G401 (cell line): ENCODE data around the gene PTGES. TPM values are rescaled to one million over a fixed set of nuclear protein-coding genes. Genes with fewer than 3 reads are reported as not detected.
"Not testable (repeated sequence)": the region's sequence is repeated elsewhere in the genome, so short reads cannot be mapped to it uniquely, and the experiment has no call there.

ENCODE experiments used
- DNase-seq: peaks from one replicate; pipeline ENCODE4 v3.0.0-alpha.2; 2015; ENCODE audit warnings: low spot score
- in situ Hi-C: cut with HindIII; loops from 2 replicates; pipeline ENCODE4 v1.10.0; 2016; ENCODE audit warnings: low sequenced_read_pairs, mixed read lengths
- total RNA-seq: library from RNA; depleted of rRNA; stranded (reverse); fragments of >200 nt; shearing (Covaris generic); gene quantifications from 2 replicates; pipeline ENCODE4 v1.2.3, GENCODE V29; 2014

The PTGES gene
- total RNA-seq, 1 experiment from 2014 or later = 4.8 TPM

DNA sequence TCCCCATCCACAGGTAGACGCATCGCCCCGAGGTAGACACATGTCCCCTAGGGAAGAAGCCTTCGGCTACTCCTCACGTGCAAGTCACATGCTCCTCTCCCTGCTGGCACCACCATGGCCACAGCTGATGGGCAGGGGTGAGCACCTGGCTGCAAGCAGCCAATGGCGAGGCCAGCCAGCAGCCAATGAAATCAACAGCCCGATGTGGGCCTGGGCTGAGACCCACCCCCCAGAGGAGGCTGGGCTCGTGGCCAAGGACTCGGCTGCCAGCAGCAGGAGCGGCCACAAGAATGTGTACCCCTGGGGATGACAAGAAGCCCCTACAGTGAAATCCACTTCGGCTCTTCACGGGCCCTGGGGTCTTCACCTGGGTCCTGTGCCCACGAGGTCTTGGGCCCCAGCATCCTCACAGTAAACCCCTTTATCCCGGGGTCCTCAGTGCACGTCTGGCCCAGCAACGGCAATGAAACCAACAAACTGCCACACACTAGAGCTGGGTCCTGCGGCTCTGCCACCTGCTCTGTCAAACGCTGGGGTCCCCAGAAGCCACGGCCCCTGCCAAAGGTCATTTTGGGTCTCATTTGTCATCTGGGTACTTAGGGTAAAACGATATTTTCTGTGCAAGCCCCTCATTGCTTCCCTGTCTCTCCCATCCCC is 22.1 kb upstream of the PTGES start:
- DNase-seq = no peak
- in situ Hi-C loops = loop anchor here (5.0 kb wide), 2 partner anchors 48 to 143 kb away; no protein-coding TSS in a partner anchor

DNA sequence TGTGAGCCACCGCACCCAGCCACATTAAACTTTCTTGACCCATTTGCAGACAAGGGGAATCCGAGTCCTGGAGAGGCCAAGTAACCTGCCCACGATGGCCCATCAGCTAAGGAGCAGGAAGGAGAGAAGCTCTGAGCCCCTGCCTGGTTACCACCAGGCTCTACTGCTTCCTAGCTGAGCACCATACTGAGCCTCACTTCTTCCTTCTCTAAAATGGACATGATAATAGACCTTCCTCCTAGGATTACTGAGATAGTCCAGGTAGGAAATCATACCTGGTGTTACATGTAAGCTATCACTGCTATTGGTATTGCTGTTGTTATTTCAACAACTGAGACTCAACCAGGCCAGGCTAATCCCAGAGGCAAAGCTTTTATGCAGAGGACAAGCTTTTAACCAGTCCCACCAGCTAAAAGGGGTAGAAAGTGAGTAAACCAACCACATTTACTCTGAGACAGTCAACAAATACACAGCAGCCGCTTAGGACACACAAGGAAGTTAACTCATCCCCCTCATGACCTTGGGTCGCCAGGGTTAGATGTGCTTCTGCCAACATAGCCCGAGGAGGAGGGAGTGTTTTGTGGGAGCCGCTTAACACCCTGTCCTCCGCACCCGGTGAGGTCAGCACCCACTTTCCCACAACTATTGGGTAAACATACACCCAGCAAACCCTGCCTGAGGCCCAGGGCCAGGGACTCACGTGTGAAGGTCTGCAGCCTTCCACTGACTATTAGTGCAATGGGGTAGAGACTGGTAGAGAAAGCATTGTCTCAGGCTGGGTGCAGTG is 20.6 kb upstream of the PTGES start:
- in situ Hi-C loops = no loop called here
- no peak for DNase-seq

DNA sequence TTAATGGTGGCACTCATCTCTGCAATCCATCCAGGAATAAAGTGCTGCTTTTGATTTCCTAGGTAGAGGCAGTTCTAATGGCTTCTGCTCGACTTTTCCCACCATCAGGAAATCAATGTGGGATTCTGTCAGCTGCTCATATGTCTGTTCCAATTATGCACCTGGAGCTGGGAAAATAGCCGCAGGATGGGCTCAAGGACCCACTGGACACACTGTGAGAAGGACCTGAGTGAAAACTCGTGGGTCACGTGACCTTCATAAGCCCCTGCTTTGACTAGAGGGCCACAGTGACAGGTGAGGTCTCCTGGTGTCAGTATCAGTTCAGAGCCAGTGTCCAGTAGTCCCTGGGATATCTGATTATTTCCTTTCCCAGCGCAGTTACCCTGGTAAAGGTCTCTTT is 17.9 kb upstream of the PTGES start:
- in situ Hi-C loops = no loop called here

DNA sequence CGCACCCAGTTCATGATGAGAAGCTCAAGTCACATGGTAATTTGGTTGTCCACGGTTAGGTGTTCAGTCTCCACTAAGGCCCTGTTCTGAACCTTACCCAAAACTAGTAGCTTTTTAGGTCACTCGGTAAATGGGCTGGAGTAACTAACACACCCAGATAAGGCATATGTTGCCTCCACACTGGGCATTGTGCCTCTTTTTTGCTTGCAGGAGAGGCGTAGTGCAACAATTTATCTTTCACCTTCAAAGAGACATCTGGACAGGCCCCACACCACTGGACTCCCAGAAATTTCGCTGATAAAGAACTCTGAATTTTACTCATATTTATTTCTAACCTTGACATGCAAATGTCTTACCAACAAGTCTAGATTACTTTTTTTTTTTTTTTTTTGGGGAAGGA is 16.8 kb upstream of the PTGES start:
- DNase-seq = no peak

More for the DNA sequence above, 17.9 kb upstream of the PTGES start:
- DNase-seq = no peak

DNA sequence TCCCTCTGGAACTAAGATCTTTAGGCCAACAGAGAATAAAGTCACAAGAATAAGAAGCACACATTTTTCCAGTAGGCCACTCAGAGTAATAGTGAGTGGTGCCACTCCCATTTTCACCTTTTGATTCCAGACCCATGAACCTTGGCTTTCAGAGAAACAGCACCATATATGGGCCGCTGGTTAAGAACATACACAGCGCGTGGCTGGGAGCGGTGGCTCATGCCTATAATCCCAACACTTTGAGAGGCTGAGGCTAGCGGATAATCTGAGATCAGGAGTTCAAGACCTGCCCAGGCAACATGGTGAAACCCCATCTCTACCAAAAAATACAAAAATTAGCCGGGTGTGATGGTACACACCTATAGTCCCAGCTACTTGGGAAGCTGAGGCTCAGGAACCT is 15.6 kb upstream of the PTGES start:
- no peak for DNase-seq
- in situ Hi-C loops = no loop called here

More for the DNA sequence above, 16.8 kb upstream of the PTGES start:
- in situ Hi-C loops = no loop called here

DNA sequence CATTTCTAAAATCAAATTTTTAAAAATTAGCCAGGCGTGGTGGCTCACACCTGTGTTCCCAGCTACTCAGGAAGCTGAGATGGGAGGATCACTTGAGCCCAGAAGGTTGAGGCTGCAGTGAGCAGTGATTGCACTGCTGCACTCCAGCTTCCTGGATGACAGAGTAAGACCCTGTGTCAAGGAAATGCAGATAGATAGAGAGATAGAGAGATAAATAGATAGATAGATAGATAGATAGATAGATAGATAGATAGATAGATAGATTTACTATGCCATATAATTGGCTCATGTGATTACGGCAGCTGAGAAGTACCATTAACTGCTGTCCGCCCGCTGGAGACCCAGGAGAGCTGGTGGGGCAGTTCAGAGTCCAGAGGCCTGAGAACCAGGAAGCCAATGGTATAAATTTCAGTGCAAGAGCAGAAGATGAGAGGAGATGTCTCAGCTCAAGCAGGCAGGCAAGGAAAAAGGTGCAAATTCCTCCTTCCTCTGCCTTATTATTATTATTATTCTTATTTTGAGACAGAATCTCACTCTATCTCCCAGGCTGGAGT is 13.0 kb upstream of the PTGES start:
- in situ Hi-C loops = no loop called here
- DNase-seq = no peak

DNA sequence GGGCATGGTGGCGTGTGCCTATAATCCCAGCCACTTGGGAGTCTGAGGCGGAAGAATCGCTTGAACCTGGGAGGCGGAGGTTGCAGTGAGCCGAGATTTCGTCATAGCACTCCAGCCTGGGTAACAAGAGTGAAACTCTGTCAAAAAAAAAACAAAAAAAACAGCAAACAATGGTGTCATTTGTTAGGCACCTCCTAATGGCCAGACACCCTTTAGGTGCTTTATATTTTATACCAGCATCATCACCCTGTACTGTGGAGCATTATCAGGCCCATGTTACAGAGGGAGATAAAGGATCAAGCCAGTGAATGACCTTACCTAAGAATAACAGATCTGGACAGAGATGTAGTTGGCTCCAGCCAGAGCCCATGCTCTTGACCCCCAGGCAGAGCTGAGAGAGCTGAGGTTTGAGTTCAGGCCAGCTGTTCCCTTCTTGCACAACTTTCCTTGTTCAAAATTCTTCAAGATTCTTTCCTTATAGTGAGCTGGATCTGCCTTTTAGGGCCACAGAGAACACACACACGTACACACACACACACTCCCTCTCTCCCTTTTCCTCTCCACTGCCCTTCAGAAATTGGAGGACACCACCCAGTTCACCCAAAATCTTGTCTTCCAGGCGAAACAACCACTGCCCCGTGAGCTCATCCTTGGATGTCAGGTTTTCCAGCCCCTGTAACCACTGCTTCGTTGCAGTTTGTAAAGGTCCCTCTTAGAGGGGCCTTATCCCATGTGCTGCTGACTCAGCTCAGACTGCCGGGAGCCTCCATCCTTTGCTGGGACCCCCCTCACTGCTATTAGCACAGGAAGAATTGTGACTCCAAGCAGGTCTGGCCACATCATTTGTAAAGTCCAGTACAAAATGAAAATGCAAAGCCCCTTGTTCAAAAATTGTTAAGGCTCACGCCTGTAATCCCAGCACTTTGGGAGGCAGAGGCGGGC is 10.4 kb upstream of the PTGES start:
- DNase-seq = no peak
- in situ Hi-C loops = no loop called here

DNA sequence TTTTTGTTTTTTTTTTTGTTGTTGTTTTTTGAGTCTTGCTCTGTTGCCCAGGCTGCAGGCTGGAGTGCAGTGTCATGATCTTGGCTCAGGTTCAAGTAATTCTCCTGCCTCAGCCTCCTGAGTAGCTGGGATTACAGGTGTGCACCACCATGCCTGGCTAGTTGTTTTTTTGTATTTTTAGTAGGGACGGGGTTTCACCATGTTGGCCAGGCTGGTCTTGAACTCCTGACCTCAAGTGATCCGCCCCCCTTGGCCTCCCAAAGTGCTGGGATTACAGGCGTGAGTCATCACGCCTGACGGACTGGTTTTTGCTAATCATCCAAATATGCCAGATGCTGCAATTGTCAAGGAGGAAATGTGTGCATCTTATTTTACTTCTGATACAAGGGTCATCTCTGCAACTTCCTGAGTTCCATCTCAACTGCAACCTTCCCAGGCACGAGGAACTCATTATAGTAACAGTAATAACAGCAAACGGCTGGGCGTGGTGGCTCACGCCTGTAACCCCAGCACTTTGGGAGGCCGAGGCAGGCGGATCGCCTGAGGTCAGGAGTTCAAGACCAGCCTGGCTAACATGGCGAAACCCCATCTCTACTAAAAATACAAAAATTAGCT is 9.6 kb upstream of the PTGES start:
- DNase-seq, in situ Hi-C loops: not testable (repeated sequence)

DNA sequence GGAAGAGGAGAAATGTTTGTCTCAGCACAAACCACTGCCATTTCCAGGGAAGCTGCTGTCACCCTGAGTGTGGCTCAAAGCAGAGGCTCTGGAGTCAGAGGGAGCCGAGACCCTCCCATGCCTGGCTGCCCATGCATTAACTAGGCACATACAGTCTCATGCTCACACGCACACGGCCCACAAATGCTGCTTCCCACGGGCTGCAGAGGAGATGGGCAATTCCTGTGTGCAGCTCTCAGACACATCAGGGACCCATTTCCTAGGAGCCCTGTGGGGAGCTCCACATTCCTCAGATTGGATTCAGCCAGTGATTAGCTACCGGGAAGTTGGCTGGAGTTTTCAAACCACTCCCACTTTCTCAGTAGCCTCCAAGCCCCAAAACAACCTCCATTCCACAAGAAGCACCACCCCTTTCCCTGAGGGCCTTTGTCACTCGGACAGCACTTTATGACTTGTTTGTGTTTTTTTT is 9.1 kb upstream of the PTGES start:
- in situ Hi-C loops = no loop called here
- DNase-seq = peak; percentile 3

DNA sequence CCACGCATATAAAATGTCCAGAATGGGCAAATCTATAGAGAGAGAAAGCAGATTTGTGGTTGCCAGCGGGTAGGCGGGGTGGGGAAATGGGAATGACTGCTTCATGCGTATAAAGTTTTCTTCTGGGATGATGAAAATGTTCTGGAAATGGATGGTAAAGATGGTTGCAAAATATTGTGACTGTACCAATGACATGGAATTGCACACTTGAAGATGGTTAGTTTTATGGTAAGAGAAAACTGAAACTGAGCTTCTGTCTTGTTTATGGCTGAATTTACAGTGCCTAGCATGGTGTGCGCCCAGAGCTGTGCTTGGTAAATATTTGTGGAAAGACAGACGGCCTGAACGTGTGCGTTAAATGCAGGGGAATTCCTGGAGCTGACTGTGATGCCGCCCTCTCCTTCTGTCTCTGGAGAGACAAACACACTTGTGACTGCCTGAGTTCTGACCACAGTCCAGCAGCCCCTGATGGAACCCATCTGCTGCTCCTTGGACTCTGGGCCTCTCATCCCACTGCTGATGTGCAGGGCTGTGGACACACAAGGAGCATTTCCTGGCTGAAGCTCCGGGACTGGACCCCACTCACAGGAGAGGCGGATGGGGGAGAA is 8.6 kb upstream of the PTGES start:
- in situ Hi-C loops = no loop called here
- peak; percentile 25 for DNase-seq

DNA sequence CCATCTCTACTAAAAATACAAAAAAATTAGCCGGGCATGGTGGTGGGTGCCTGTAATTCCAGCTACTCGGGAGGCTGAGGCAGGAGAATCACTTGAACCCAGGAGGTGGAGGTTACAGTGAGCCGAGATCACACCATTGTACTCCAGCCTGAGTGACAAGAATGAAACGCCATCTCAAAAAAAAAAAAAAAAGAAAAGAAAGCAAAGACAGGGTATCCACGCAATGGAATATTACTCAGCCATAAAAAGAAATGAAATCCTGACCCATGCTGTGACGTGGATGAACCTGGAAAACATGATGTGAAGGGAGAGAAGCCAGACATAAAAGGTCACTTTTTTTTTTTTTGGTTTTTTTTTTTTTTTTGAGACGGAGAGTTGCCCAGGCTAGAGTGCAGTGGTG is 7.9 kb upstream of the PTGES start:
- in situ Hi-C loops, DNase-seq: not testable (repeated sequence)

DNA sequence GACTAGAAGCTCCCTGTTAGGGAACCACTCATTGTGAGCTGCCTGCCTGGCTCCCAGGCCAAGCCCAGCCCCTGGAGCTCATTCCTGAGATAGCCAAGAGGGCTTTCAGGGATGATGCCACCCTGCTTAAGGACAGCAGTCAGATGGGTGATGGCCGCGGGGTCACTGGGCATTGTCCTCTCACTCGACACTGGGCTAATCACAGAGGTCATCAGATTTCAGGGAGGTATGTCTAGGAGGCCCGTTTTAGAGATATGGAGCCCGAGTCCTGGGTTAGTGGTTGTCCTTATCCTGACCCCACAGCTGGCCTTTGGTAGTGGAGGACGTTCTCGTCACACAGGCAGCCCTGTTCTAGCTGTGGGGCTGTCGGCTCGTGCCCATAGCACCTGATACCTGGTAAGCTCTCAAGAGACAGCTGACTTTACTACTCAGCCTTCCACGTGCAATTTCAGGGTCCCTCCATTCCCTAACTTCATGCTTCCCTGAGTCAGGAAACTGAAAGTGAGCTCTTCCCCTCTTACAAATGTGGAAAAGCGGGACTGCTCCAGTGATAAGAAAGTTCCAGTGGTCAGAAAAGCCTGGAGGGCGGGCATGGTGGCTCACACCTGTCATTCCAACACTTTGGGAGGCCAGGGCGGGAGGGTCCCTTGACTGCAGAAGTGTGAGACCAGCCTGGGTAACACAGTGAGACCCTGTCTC is 7.1 kb upstream of the PTGES start:
- in situ Hi-C loops = no loop called here
- DNase-seq = no peak

DNA sequence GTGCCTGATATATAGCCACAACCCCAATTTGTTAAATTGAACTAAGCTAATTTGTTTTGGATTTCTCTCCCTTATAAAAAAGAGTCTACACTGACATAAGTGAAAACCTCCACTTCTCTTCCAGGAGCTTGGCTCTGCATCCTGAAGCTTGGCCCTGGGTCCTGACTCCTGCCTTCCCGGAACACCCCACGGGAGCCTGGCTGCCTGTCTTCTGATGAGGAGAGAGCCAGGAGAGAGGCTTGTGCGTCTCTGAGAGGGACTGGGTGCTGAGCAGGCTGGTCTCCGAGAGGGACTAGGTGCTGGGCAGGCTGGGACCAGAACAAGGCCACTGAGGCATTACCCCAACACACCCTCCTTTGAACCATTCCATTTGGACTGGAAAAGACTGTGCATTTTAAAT is 6.5 kb upstream of the PTGES start:
- in situ Hi-C loops = no loop called here

DNA sequence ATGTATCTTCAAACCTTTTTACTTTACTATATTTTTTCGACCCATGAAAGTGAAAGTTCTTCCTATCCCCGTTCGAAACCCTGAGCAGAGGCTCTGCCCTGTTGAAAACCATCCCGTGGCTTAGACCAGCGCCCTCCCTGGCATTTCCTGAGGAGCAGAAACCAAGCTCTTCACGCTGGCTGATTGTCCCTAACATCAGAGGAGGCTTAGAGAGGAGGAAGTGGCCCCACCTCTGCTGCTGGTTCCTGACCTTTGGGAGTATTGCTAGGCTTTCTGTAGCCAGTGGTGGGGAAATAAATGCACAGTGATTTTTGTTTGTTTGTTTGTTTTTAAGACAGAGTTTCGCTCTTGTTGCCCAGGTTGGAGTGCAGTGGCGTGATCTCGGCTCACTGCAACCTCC is 4.2 kb upstream of the PTGES start:
- DNase-seq = no peak
- in situ Hi-C loops = no loop called here

More for the DNA sequence above, 6.5 kb upstream of the PTGES start:
- no peak for DNase-seq

DNA sequence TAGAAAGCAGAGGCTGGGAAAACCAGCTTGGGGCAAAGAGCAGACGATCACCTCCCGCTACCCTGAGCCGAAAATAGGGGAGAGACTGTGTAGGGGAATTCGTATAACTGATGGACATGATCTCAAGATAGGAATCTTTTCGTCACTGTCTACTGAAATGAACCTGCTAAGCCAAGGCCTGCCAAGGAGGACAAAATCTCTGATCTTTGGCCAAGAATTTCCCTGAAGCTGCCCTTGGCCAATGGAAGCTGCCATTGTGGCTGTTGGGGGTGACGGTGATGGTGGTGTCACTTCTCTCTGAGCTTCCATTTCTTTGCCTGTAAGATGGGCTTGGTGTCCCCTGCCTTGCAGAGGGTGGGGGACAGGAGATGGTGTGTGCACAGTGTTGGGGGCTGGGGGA is 3.3 kb upstream of the PTGES start:
- in situ Hi-C loops = no loop called here
- DNase-seq = no peak

DNA sequence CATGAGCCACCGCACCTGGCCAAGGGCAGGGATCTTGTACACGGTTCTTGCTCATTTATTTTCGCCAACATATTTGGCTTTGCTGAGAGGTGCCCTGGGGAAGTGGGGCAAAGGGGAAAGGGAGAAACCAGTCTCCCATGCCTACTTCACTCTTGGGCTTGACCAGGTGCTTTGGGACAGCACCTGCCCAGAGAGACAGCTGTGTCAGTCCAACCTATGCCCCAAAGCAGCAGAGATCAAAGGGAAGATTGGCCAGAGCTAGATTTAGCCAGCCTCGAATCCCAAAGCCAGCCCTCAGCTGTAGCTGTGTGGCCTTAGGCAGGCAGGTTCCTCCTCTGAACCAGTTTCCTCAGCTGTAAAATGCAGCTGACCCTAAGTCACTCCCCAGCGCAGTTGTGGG is 2.3 kb upstream of the PTGES start:
- no peak for DNase-seq
- in situ Hi-C loops = no loop called here

DNA sequence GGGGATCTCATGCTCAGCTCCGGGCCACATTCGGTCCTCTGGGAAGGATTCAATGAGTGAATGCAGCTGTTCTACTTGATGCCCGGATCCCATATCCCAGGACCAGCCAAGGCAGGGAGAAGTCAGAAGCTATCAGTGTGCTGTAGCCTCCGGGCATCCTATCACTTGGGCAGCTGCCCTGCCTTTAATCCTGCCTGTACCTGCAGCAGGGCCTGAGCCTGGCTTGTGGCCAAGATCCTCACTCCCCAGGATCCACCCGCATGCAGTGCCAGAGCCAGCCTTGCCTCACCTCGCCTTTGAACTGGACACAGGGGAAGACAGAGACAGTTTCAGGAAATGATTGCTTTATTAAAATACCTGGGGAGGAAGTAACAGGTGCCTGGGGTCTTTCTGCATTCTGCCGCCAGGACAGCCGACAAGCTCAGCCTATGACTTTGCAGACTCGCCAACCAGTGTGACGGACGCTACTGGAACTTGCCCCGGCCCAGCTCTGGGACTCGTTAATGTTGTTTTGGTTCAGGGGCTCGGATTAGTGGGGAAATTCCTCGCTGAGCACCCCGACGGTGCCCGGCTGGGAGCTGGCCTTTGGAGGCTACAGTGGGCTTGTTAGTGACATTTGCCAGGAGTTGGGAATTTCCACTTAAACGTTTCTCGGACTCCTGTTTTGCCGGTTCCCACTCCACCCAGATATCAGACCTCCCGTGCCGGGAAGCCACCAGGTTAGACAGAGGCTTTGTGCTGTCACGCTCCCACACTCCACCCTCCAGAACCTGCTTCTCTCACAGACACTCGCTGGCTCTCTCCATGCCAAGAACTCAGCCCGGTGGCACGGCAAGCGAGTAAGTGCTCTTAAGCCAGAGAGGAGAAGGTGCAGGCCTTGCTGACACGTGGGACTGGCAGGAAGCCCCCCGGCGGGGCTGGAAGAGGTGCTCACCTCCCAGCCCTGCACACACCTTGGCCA is 721 bp downstream of the PTGES start:
- in situ Hi-C loops = no loop called here
- peak; percentile 66 for DNase-seq
